SK-N-MC (cell line): ENCODE data around the gene ACSM2A.
"Not testable (repeated sequence)": the region's sequence is repeated elsewhere in the genome, so short reads cannot be mapped to it uniquely, and the experiment has no call there.

Experiments
- EZH2 ChIP-seq: fragments of 200-600 bp; sonication (generic); IDR thresholded peaks from one replicate; pipeline ENCODE4 v1.6.1; 2017; ENCODE audit warnings: antibody characterized with exemption
- POLR2AphosphoS5 ChIP-seq: IDR thresholded peaks from 2 replicates; pipeline ENCODE4 v1.6.1; 2012; ENCODE audit warnings: mild to moderate bottlenecking, low read depth, low read length, borderline replicate concordance

DNA sequence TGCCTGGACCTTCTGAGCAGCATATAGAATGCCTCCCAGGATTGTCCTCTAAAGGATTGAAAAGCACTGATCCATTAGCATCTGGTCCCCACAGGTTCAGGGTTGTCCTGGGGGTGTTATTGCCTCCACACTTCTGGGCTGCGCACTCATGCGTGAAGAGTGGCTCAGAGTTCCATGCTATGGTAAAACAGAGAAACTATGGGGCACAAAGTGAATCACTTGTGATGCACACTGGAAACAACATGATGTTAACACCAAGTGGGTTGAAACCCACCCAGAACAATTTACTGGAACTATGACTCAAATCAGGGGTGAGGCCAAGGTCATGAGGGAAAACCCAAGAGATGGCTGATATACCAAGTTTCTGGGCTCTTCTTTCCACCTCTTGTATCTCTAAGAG lies 18.6 kb downstream of the ACSM2A start:
- not testable (repeated sequence) for TF ChIP-seq EZH2, POLR2AphosphoS5
